HG03575 (cell line): ENCODE data around the gene HPCA.

Source experiments
- ATAC-seq: cut with Tn5 transposase; IDR thresholded peaks from one replicate; pipeline ENCODE4 v1.9.1; 2021; ENCODE audit not compliant: unreplicated experiment, insufficient number of reproducible peaks, low FRiP score; ENCODE audit errors: extremely low read depth

The HPCA gene

DNA sequence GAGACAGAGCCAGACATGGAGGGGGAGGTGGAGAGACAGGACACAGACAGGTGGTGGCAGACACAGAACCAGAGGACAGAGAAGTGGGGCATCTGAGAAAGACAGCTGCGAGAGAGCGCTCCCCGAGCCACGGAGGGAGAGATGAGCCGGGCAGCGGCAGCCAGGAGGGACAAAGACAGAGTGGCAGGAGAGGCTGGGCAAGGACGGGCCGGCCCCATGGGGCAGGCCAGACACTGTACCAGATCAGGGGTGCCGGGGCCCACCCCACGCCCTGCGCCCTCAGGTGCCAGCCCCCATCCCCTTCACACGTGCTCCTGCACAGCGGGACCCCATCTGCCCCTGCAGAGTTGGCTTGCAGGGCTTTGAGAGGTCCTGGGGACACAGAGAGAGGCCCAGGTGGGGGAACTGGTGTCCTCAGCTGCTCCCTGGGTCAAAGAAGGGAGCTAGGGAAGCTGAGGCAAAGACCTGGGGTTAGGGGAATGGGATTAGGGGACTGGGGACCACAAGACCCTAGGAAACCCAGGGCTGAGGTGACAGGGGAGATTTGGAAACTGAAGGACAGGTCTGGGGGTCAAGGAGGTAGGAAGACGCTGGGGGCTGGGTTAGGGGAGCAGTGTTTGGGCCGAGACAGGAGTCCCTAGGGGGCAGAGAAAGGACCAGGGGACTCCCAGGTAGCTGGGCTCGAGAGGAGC, 16.2 kb upstream of the HPCA start:
- ATAC-seq, result no peak

GRCh38 chr1:32870615-32871363, 15.5 kb upstream of the HPCA start, which contains the start of gene FNDC5:
Gene FNDC5, minus strand, starts transcription at chr1:32870912.
- no peak for ATAC-seq

GRCh38 chr1:32871364-32872191, 14.7 kb upstream of the HPCA start:
- ATAC-seq, result no peak

DNA sequence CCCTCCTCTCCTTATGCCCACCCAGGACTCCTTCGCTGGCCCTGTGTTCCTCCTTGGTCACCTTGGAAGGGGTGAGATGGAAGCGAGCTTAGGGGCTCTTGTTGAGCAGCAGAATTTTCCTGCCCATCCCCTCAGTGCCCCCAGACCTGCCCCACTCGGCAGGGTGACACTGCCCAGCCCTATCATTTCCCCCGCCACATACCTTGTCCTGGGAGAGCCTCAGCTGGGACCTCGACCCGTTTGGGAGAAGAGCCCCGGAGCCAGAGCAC, 14.2 kb upstream of the HPCA start:
- ATAC-seq, result no peak

DNA sequence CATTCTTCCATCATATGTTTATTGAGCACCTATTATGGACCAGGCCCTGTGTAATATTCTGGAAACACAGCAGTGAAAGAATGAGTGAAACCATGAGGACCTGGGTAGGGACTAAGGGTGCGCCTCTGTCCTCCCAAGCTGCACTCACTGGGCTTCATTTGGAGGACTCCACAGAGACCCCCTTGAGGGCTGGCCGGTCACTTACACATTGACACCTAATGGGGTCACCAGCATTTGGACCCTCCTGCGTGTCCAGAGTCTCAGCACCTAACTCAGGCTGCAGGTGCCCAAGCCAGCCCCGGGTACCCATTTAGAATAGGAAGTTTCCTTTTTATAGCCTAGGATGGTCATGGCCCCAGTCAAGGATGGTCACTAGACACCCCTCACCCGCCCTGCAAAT, 12.8 kb upstream of the HPCA start:
- no peak for ATAC-seq

GRCh38 chr1:32874860-32875752, 11.2 kb upstream of the HPCA start:
- no peak for ATAC-seq

GRCh38 chr1:32876341-32877210, 9.7 kb upstream of the HPCA start:
- ATAC-seq, result no peak

DNA sequence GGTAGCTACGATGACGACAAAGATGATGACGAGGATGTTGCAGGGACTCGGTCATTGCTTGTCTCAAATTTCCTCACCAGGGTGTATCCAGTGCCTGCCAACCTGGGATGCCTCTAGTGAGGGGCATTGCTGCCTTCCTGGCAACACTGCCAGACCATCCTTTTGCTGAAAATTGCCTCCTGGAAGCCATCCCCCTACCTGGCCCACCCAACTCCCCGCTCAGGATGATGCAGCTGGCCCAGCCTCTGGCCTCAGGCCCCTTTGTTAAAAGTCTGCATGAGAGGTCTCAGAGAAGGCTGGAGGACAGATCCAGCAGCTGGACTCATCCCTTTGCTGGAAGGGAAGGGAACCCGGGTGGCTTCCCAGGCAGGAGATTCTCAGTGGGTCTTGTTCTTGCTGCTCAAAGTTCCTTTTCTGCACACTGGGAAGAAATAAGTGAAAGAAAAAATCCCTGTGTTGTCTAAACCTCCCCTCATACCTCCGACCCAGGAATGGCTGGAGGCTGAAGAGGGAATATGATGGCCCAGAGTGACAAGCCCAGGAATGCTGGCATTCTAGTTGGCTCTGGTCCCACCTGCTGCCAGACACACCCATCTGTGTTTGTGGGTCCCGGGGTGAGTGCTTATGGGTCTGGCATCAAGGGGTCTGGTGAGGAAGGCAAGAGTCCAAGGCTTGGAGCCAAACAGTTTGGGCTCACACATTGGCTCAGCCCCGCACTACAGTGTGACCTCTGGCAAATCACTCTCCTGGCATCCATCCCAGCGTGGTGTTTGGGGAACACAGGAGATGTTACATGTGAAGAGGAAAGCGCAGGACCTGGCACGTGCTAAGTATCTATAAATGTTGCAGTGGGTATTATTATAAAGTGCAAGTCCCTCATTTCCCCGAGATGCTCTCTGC, 8.8 kb upstream of the HPCA start:
- no peak for ATAC-seq

- ATAC-seq, result no peak
Measured at GRCh38 chr1:32878183-32878582, 8.1 kb upstream of the HPCA start.

DNA sequence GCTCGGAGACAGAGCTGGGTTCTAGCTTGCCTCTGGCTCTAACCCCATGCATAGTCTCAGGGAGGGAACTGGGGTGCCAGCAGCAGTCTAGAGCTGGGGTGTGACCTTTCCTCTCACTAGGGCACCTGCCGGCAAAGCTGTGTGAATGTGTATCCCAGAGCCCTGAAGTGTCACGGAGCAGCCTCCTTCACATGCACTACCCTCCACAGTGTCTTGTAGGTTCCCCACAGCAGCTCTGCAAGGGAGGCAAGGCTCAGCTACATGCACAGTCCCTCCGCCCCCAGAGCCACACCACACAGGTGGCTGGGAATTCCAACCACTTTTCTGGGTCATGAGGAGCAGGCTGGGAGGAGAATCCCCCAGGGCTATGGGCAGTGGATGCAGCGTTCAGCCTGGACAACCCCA, 7.7 kb upstream of the HPCA start:
- ATAC-seq, result no peak

DNA sequence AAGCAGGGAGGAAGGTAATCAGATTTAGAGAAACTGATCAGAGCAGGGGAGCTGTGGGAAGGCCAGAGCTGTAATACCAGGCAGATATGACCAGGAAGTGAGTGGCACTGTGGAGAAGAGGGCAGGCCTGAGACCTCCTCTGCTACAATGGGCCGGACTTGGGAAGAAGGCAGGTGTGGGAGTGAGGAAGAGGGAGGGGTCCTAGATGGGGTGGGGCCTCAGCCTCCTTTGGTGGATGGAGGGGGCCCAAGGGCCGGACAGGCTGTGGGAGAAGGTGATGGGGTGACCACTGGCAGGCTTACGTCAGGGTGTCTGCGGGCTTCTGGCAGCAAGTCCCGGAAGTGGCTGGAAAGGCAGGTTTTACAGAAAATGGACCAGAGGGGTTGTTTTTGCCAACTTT, 5.0 kb upstream of the HPCA start:
- ATAC-seq, result no peak

- ATAC-seq, result no peak
Measured at GRCh38 chr1:32881871-32882850, 4.1 kb upstream of the HPCA start.

- ATAC-seq, result no peak
Measured at GRCh38 chr1:32883338-32884031, 2.8 kb upstream of the HPCA start.

DNA sequence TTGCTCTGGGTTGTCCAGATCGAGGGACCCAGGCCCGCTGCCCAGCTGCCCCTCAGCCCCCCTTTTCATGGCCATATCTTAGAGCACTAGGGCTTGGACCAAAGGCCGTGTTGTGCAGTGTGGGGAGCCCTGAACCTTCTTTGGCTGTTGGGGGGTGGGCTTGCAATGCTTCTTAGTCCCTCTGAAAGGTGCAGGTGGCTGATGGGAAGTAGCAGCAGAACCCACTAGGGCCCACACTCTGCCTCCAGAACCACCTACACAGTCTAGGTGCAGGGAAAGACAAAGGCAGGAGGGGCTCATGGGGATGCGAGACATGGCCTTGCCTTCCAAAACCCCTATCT, 2.3 kb upstream of the HPCA start:
- no peak for ATAC-seq

- ATAC-seq, result no peak
Measured at GRCh38 chr1:32884726-32885125, 1.6 kb upstream of the HPCA start.

DNA sequence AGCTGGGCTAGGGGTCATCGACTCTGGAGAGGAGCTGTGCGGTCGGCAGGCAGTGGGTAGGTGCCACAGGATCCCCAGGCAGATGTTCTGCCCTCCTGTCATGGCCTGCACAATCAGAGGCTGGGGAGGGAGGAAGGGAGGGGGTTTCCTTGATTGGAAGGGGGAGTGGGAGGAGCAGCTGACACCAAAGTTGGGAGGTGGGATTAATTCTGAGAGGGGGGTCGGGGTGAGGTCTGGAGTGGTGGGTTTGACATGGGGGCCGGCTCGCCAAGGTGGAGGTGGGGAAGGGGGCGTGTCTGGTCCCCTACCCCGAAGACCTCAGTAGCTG, 651 bp upstream of the HPCA start:
- ATAC-seq, result no peak
